Keratinocyte (primary cell): ENCODE measurements around the gene SPECC1.

Experiments
- CTCF ChIP-seq, 3 experiments: IDR thresholded peaks in 1 of 3; conservative IDR thresholded peaks in 1 of 3; optimal IDR thresholded peaks in 1 of 3; 2 replicates in 2 of 3; 3 replicates in 1 of 3; pipeline versions ENCODE3 to v1.5.1; 2011; ENCODE audit warnings: low read length in 3 of 3, mild to moderate bottlenecking in 3 of 3, moderate library complexity in 2 of 3, control low read depth in 1 of 3, inconsistent platforms in 1 of 3; ENCODE audit not compliant: insufficient read depth in 2 of 3; ENCODE audit errors: extremely low read depth in 1 of 3
- EZH2 ChIP-seq: IDR thresholded peaks from one replicate; pipeline ENCODE4 v1.6.1; 2012; ENCODE audit warnings: inconsistent platforms, mild to moderate bottlenecking, low read length, moderate library complexity

- TF ChIP-seq CTCF (optimal IDR thresholded peaks at IDR 0.05 in 1 of 3, IDR thresholded peaks at IDR 0.05 in 1 of 3, conservative IDR thresholded peaks at IDR 0.05 in 1 of 3; ENCODE audit: extremely low read depth in 1 of 3, insufficient read depth in 2 of 3, low read length in 3 of 3) (no peak), EZH2 (no peak)
Measured at GRCh38 chr17:20122254-20122879, 113.2 kb downstream of the SPECC1 start.
